ENCODE results near the gene ADAMTS2. TPM values are rescaled to one million over a fixed set of nuclear protein-coding genes. Genes with fewer than 3 reads are reported as not detected.

Gene ADAMTS2
- total and polyA plus RNA-seq, 2 of the 8 experiments (the other 6 are each of a cell fraction or from before 2014, with no cell fraction given) = 6.6 to 7.3 TPM

- TF ChIP-seq USF2 (IDR thresholded peaks at IDR 0.05; ENCODE audit: low read length) (no peak), ATF2 (IDR thresholded peaks at IDR 0.05; ENCODE audit: low read length) (no peak), SP1 (IDR thresholded peaks at IDR 0.05; ENCODE audit: low read depth, low read length) (no peak), YY1 (IDR thresholded peaks at IDR 0.05; ENCODE audit: low read depth, low read length) (no peak), MAX (IDR thresholded peaks at IDR 0.05) (no peak), TEAD4 (IDR thresholded peaks at IDR 0.05; ENCODE audit: low read depth, low read length) (no peak), HDAC6 (IDR thresholded peaks at IDR 0.05; ENCODE audit: low read depth, low read length) (no peak), JUND (IDR thresholded peaks at IDR 0.05; ENCODE audit: low read length) (no peak), TAF1 (IDR thresholded peaks at IDR 0.05; ENCODE audit: low read depth, low read length) (no peak)
Observed at GRCh38 chr5:179272326-179273072, 72.8 kb downstream of the ADAMTS2 start (continued).
